GM18907 (cell line): ENCODE results near the gene HOXC11.

Experiments
- ATAC-seq: cut with Tn5 transposase; IDR thresholded peaks from one replicate; pipeline ENCODE4 v1.9.1; 2021; ENCODE audit warnings: mild to moderate bottlenecking, moderate library complexity; ENCODE audit not compliant: unreplicated experiment

The HOXC11 gene

DNA sequence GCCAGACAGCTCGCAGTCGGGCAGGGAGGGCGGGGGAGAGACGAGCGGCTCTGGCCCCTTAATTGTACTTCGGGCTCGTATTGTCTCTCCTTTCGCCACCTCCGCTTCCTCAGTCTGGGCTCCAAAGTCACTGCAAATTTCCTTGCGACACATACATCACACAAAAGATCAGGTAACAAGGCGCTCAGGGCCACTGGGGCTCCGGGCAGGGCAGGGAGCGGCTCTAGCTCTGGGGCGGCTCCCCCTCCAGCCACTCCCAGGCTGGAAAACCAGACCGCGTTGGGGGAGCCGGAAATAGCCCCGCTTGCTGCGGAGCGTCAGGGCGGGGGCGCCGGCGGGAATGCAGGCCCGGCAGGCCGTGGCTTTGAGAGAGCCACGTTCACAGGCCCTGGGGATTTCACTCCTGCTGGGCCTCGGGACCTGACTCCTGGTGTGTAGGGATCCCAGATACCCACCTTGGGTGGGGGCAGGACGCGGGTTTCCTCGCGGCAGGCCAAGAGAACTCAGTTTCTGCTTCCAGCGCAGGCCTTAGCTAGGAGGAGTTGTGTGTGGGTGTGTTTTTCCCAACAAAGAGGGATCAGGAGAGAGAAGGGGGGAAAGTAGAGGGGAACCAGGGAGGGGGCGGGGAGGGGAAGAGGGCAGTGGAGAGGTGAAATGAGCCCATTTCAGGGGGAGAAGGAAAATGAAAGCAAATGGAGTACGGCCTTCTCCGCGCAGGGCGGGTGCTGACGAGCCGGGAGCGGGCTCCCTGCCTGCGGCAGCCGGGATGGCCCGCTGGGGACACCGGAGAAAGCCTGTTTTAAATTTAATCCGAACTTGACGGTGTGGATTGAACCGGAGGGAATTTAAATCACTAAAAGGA, 22.7 kb downstream of the HOXC11 start:
- no peak for ATAC-seq

GRCh38 chr12:53996240-53997203, 23.6 kb downstream of the HOXC11 start:
- no peak for ATAC-seq

- no peak for ATAC-seq
These were observed 24.5 kb downstream of the HOXC11 start for GRCh38 chr12:53997204-53998109.

DNA sequence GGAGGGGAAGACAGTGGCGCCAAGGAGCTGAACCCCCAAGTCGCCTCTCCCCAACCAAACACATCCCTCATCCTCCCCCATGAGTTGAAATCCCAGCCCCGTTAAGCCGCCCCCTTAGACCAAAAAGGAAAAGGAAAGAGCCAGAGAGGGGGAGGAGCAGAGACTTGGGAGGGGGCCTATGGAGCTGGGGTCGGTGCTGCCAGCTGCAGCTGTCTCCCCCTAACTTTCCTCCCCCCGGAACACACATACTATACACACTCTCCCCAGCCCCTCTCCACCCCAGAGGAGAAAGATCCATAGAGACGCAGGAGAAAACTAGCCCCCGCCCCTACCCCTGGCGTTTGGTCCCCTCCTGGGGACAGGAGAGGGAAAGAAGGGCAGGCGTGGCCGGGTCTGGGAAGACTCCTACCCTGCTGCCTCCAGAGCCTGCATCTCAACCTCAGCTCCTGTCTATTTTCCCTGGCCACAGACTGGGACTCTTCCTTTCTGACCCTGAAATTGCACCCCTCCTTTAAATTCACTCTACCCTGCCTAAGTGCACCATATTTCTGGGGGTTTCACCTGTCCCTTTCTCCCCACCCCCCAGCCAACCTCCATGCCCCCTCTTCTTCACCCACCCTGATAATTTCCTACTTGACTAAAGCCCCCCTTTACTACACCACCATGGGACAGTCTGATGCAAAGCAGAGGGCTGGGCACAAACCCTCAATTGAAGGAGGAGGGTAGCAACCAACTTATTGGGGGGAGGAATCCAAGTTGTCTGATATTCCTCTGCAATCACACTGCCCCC, 25.4 kb downstream of the HOXC11 start:
- ATAC-seq, result no peak

- no peak for ATAC-seq
These were observed 25.9 kb downstream of the HOXC11 start for GRCh38 chr12:53998900-53999236.

GRCh38 chr12:53999559-54000115, 26.7 kb downstream of the HOXC11 start:
- ATAC-seq, result no peak

DNA sequence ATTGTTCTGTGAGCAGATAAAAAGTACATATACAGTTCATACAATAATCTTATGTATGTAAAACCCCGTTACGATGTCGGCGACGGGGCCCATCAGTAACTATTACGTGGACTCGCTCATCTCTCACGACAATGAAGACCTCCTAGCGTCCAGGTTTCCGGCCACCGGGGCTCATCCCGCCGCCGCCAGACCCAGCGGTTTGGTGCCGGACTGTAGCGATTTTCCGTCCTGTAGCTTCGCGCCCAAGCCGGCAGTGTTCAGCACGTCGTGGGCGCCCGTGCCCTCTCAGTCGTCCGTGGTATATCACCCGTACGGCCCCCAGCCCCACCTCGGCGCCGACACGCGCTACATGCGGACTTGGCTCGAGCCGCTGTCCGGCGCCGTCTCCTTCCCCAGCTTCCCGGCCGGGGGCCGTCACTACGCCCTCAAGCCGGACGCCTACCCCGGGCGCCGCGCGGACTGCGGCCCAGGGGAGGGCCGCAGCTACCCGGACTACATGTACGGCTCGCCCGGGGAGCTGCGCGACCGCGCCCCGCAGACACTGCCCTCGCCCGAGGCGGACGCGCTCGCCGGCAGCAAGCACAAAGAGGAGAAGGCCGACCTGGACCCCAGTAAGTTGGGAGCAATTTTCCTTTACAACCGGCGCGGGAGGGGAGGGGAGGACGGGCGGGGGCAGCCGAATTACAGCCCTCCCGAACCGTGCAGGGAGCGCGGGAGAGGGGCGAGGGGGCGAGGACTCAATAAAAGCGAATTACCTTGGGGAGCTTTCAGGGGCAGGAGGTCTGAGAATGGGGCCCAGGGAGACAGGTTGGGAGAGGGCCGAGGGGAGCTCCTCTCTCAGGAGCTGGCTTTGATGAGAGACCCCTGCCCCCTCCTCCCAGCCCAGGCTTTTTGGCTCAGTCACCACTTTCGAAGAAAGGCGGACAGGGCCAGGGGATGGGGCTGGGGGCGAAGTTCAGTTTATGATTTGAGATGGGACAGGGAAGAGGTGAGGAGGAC, 27.5 kb downstream of the HOXC11 start, which contains the start of gene HOXC9:
TSS of gene HOXC9 (plus strand) at position 46 of the 999 bp plus-strand sequence. CDS start at position 74, 28 bp downstream.
- no peak for ATAC-seq

- no peak for ATAC-seq
These were observed 28.6 kb downstream of the HOXC11 start for GRCh38 chr12:54001283-54002187.

- ATAC-seq, result no peak
These were observed 29.5 kb downstream of the HOXC11 start for GRCh38 chr12:54002278-54002914.

DNA sequence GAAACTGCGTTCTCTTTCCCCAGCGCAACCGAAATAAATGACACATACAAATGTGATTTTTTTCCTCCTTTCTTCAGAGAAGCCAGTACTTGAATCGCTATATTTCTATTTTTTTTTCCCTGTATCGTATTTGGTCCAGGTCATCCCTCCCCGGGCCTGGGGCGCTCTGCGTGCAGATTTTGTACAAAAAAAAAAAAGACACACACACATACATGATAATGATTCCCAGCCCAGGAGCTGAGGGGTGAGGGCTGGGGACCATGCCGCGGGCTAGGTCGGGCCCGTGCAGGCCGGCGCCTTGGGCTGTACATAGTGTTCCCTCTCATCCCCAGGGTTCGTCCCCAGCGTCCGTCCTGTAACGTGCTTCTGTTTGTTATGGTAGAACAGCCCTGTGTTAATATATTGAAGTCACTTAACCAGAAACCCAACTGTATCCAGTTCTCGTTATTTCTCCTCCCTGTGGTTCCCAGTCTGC, 30.0 kb downstream of the HOXC11 start:
- ATAC-seq, result no peak

DNA sequence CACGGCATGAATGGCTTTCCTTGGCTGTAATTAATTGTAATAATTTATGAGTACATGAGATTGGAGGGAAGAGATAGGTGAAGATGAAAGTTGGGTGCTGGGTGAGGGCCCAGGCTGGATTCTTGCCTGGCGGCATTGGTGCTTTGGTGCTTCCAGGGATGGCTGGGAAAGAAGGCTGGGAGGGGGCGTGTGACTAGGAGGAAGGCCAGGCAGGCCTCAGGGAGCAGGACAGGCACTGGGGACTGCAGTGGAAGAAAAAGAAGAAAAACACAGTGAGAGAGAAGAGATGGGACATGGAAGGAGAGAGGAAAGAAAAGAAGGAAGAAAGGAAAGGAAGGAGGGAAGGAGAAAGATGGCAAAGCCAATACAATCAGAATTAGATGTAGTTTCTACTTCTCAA, 30.7 kb downstream of the HOXC11 start:
- no peak for ATAC-seq

DNA sequence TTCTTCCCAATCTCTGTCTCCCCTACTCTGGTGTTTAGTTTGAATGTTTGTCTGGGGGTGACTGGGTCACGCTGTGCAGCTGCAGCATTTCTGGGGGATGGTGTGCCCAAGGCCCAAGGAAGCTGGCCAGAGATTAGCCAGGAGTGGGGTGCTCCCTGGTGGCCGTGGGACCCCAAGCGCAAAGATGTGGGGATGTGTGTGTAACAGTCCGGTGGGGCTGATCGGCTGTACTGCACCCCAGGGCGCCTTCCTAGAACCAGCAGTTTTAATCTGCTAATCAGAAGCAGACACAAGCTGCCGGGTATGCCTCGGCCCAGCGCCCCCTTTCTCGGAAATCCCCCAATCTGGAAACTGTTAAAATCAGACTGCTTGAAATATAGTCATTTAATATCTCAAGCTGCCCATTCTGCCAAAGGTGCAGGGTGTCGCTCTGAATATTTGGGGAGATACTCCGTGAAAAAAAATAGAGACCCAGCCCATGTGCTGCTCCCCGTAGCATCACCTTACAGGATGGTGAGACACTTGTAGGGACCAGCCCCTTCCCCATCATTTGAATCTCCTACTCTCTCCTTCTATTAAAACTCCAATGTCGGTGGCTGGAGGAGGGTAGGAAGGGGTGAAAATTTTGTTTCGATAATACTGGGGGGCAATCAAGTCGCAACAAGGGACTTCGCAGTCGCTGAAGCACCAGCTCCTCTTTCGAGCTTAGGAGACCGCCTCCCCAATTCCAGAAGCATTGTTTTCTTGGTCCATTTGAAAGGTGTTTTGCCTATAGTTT, 31.3 kb downstream of the HOXC11 start:
- ATAC-seq, result no peak

GRCh38 chr12:54004841-54005530, 32.1 kb downstream of the HOXC11 start:
- ATAC-seq, result no peak

- ATAC-seq, result no peak
These were observed 32.6 kb downstream of the HOXC11 start for GRCh38 chr12:54005531-54005852.

GRCh38 chr12:54005853-54006558, 33.1 kb downstream of the HOXC11 start:
- no peak for ATAC-seq
